ENCODE results near the gene CETP.
"Not testable (repeated sequence)": the region's sequence is repeated elsewhere in the genome, so short reads cannot be mapped to it uniquely, and the experiment has no call there.

The CETP gene

GRCh38 chr16:57000271-57001025 is 38.7 kb downstream of the CETP start:
- no peak for FAIRE-seq

- no peak for FAIRE-seq
These were observed 39.4 kb downstream of the CETP start for GRCh38 chr16:57001026-57001679.

- no peak for FAIRE-seq
These were observed 42.0 kb downstream of the CETP start for GRCh38 chr16:57003439-57004386.

- FAIRE-seq = no peak
These were observed 42.9 kb downstream of the CETP start for GRCh38 chr16:57004387-57005250.

GRCh38 chr16:57005597-57005996 is 43.8 kb downstream of the CETP start:
- not testable (repeated sequence) for FAIRE-seq

GRCh38 chr16:57007050-57007449 is 45.3 kb downstream of the CETP start:
- FAIRE-seq = no peak

GRCh38 chr16:57007530-57007929 is 45.8 kb downstream of the CETP start:
- FAIRE-seq = no peak

GRCh38 chr16:57008440-57008839 is 46.7 kb downstream of the CETP start:
- FAIRE-seq = no peak

GRCh38 chr16:57009643-57010170 is 48.0 kb downstream of the CETP start:
- no peak for FAIRE-seq

- no peak for FAIRE-seq
These were observed 50.6 kb downstream of the CETP start for GRCh38 chr16:57012353-57012752.

GRCh38 chr16:57013229-57013628 is 51.5 kb downstream of the CETP start:
- FAIRE-seq = no peak

- no peak for FAIRE-seq
These were observed 52.2 kb downstream of the CETP start for GRCh38 chr16:57013902-57014301.

- no peak for FAIRE-seq
These were observed 54.6 kb downstream of the CETP start for GRCh38 chr16:57016301-57016700.

GRCh38 chr16:57016831-57017230 is 55.1 kb downstream of the CETP start:
- FAIRE-seq = no peak

- no peak for FAIRE-seq
These were observed 55.5 kb downstream of the CETP start for GRCh38 chr16:57017251-57017650.

- no peak for FAIRE-seq
These were observed 58.0 kb downstream of the CETP start for GRCh38 chr16:57019746-57020145.

GRCh38 chr16:57020651-57021050 is 58.9 kb downstream of the CETP start:
- FAIRE-seq = no peak

GRCh38 chr16:57021757-57022156 is 60.0 kb downstream of the CETP start:
- no peak for FAIRE-seq

GRCh38 chr16:57022445-57022844 is 60.7 kb downstream of the CETP start:
- no peak for FAIRE-seq

GRCh38 chr16:57023541-57024249 is 61.9 kb downstream of the CETP start:
- FAIRE-seq = no peak

- no peak for FAIRE-seq
These were observed 63.3 kb downstream of the CETP start for GRCh38 chr16:57024894-57025680.

All from islet of Langerhans (tissue), 1 donor.